ENCODE data around the gene FAM184B. TPM values are rescaled to one million over a fixed set of nuclear protein-coding genes. Genes with fewer than 3 reads are reported as not detected.

The FAM184B gene
- total RNA-seq, 1 donor from 2014 or later: 0.02 TPM

GRCh38 chr4:17657849-17658248 lies 123.6 kb downstream of the FAM184B start:
- no peak overlapping the region for H3K27ac Mint-ChIP-seq
- no peaks in the 10 kb centered on the region for H3K36me3 Mint-ChIP-seq (ENCODE audit: low read depth)
- ATAC-seq (ENCODE audit: low read depth) (no peak), DNase-seq (no peak)
- H3K4me1 Mint-ChIP-seq: no peaks in the 10 kb centered on the region
- H3K9me3 Mint-ChIP-seq: no peaks in the 10 kb centered on the region
- H3K27me3 Mint-ChIP-seq: peaks cover 11% of the 10 kb centered on the region
- TF ChIP-seq, protein P1, sequence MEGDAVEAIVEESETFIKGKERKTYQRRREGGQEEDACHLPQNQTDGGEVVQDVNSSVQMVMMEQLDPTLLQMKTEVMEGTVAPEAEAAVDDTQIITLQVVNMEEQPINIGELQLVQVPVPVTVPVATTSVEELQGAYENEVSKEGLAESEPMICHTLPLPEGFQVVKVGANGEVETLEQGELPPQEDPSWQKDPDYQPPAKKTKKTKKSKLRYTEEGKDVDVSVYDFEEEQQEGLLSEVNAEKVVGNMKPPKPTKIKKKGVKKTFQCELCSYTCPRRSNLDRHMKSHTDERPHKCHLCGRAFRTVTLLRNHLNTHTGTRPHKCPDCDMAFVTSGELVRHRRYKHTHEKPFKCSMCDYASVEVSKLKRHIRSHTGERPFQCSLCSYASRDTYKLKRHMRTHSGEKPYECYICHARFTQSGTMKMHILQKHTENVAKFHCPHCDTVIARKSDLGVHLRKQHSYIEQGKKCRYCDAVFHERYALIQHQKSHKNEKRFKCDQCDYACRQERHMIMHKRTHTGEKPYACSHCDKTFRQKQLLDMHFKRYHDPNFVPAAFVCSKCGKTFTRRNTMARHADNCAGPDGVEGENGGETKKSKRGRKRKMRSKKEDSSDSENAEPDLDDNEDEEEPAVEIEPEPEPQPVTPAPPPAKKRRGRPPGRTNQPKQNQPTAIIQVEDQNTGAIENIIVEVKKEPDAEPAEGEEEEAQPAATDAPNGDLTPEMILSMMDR (IDR thresholded peaks at IDR 0.05): no peak
- ChIA-PET CTCF (no interaction called here), POLR2A (no interaction called here)
- H3K4me3 Mint-ChIP-seq: no peak overlapping the region
- intact Hi-C loops (cut with micrococcal nuclease): no loop called here

DNA sequence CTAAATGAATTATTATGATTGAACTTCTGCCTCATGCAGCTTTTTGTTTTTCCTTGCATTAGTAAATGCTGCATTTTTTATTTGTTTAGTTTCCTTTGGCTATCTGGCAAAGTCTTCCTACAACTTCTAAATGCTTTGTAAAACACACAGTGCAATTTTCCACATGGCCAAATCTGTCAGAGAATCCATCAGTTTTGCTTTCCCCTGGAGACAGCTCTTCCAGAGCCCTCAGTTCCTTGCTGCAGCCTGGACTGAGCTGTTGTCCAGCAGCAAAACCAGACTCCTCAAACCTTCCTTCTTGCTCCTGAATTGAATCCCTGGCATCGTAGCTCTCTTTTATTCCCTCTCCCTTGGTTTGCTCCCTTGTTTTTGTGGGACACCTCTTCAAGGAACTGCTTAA lies 124.3 kb downstream of the FAM184B start:
- ChIA-PET POLR2A (no interaction called here), CTCF (no interaction called here)
- peaks cover 11% of the 10 kb centered on the region for H3K27me3 Mint-ChIP-seq

DNA sequence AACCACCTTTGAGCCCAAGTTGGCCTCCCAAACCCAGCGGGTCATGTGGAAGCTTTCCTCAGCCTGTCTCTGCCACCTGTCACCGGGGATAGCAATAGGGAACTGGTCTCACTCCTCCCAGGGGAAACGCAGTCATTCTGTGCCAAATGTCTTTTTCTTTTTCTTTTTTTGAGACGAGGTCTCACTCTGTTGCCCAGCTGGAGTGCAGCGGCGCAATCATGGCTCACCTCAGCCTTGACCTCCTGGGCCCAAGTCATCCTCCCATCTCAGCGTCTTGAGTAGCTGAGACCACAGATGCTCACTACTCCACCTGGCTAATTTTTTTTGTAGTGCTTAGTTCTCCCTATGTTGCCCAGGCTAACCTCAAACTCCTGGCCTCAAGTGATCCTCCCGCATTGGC lies 126.7 kb downstream of the FAM184B start:
- Mint-ChIP-seq H3K9me3 (no peaks in the 10 kb centered on the region), H3K36me3 (ENCODE audit: low read depth) (no peaks in the 10 kb centered on the region), H3K4me3 (no peak overlapping the region), H3K4me1 (no peaks in the 10 kb centered on the region), H3K27ac (no peak overlapping the region), H3K27me3 (peaks cover 8% of the 10 kb centered on the region)
- no peak for DNase-seq
- intact Hi-C loops (cut with micrococcal nuclease): no loop called here
- ChIA-PET POLR2A (no interaction called here), CTCF (no interaction called here)
- TF ChIP-seq, protein P1 (IDR thresholded peaks at IDR 0.05): no peak
- no peak for ATAC-seq (ENCODE audit: low read depth)

More for the DNA sequence above, 124.3 kb downstream of the FAM184B start:
- Mint-ChIP-seq H3K4me3 (no peak overlapping the region), H3K36me3 (ENCODE audit: low read depth) (no peaks in the 10 kb centered on the region), H3K9me3 (no peaks in the 10 kb centered on the region), H3K4me1 (no peaks in the 10 kb centered on the region), H3K27ac (no peak overlapping the region)
- ATAC-seq (ENCODE audit: low read depth) (no peak), DNase-seq (no peak)
- TF ChIP-seq, protein P1 (IDR thresholded peaks at IDR 0.05): no peak
- intact Hi-C loops (cut with micrococcal nuclease): no loop called here

- POLR2A ChIA-PET: interaction anchor here (0.6 kb wide), 1 partner anchor 41 kb away, joined by 3 read pairs; no protein-coding TSS in a partner anchor
- H3K27ac Mint-ChIP-seq: no peak overlapping the region
- CTCF ChIA-PET: no interaction called here
These were observed 131.0 kb downstream of the FAM184B start for GRCh38 chr4:17650406-17650805.

DNA sequence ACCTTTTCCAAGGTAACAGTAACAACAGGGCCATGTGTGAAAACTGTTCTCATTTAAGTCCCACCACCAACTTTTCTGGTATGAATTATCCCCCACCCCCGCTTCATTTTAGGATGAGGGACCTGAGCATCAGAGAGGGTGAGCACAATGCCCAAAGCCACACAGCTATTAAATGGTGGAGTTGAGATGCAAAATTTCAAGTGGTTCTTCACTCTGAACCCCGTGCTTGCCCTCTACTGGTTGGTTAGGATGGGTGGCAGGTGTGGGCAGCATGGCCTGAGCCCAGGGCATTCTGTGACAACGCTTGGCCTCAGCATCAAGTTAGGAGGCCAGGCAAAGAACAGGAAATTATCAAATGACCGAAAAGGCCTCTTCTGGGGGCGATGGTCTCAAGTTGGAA lies 133.5 kb downstream of the FAM184B start:
- Mint-ChIP-seq H3K4me3 (no peak overlapping the region), H3K36me3 (ENCODE audit: low read depth) (no peaks in the 10 kb centered on the region), H3K9me3 (no peaks in the 10 kb centered on the region), H3K27ac (no peak overlapping the region), H3K27me3 (peaks cover 2% of the 10 kb centered on the region), H3K4me1 (no peaks in the 10 kb centered on the region)
- DNase-seq: no peak
- intact Hi-C loops (cut with micrococcal nuclease): no loop called here
- ChIA-PET CTCF (no interaction called here), POLR2A (no interaction called here)
- ATAC-seq (ENCODE audit: low read depth): no peak
- TF ChIP-seq, protein P1 (IDR thresholded peaks at IDR 0.05): no peak

More at GRCh38 chr4:17650406-17650805, 131.0 kb downstream of the FAM184B start:
- Mint-ChIP-seq H3K27me3 (peaks cover 5% of the 10 kb centered on the region), H3K4me3 (no peak overlapping the region), H3K4me1 (no peaks in the 10 kb centered on the region), H3K9me3 (no peaks in the 10 kb centered on the region), H3K36me3 (ENCODE audit: low read depth) (no peaks in the 10 kb centered on the region)
- TF ChIP-seq, protein P1 (IDR thresholded peaks at IDR 0.05): no peak
- ATAC-seq (ENCODE audit: low read depth) (no peak), DNase-seq (no peak)
- intact Hi-C loops (cut with micrococcal nuclease): no loop called here
